Liver (tissue), 3 donors: ENCODE data around the gene APOC1.

Experiments
- CTCF ChIP-seq: fragments of 150-350 bp; IDR thresholded peaks from 2 replicates; pipeline ENCODE4 v1.5.1; 2017; ENCODE audit warnings: improper control_type of control experiment, low read depth, low read length; ENCODE audit not compliant: missing input control
- EGR1 ChIP-seq, 2 donors: IDR thresholded peaks; 2 replicates each; pipeline ENCODE4 v1.6.1; 2016 to 2018; ENCODE audit warnings: antibody characterized with exemption in 2 of 2, low read depth in 2 of 2
- GABPA ChIP-seq, 2 donors: IDR thresholded peaks in 1 of 2; conservative IDR thresholded peaks in 1 of 2; 2 replicates each; pipeline ENCODE4 v1.6.1; 2016; ENCODE audit warnings: antibody characterized with exemption in 2 of 2, mild to moderate bottlenecking in 1 of 2, moderate library complexity in 1 of 2
- HNF4G ChIP-seq: IDR thresholded peaks from 2 replicates; pipeline ENCODE4 v1.6.1; 2016; ENCODE audit warnings: antibody characterized with exemption
- MAX ChIP-seq: IDR thresholded peaks from 2 replicates; pipeline ENCODE4 v1.6.1; 2016; ENCODE audit warnings: antibody characterized with exemption
- RAD21 ChIP-seq, 2 donors: IDR thresholded peaks; 2 replicates each; pipeline ENCODE4 v1.6.1; 2016; ENCODE audit warnings: antibody characterized with exemption in 2 of 2, mild to moderate bottlenecking in 2 of 2
- REST ChIP-seq: IDR thresholded peaks from 2 replicates; pipeline ENCODE4 v1.6.1; 2016; ENCODE audit warnings: antibody characterized with exemption, mild to moderate bottlenecking
- SP1 ChIP-seq: IDR thresholded peaks from 2 replicates; pipeline ENCODE4 v1.6.1; 2018; ENCODE audit warnings: antibody characterized with exemption, mild to moderate bottlenecking
- YY1 ChIP-seq: IDR thresholded peaks from 2 replicates; pipeline ENCODE4 v1.6.1; 2016; ENCODE audit warnings: antibody characterized with exemption, mild to moderate bottlenecking
- TF ChIP-seq, protein P1 (sequence below): IDR thresholded peaks from 2 replicates; pipeline ENCODE4 v1.6.1; 2016; ENCODE audit warnings: antibody characterized with exemption
- donor health status: healthy.
- donor health status: healthy.

DNA sequence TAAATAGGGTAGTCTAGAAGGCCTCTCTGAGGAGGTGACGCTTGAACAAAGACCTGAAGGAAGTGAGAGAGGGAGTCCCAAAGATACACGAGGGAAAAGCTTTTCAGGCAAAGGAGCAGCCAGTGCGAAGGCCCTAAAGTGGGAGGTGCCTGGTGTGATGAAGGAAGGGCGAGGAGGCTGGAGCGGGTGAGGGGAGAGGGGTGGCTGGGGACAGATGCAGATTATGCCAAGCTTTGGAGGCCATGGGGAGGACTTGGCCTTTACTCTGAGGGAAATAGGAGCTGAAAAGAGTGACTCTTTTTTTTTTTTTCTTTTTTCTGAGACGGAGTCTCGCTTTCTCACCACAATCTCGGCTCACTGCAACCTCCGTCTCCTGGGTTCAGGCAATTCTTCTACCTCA lies 43.7 kb downstream of the APOC1 start:
- TF ChIP-seq GABPA (IDR thresholded peaks at IDR 0.05 in 1 of 2, conservative IDR thresholded peaks at IDR 0.05 in 1 of 2) (no peak), CTCF (no peak), HNF4G (no peak), REST (no peak), SP1 (no peak), EGR1 (IDR thresholded peaks at IDR 0.05; ENCODE audit: low read depth in 2 of 2) (no peak), MAX (no peak), YY1 (no peak), RAD21 (IDR thresholded peaks at IDR 0.05) (no peak)
- TF ChIP-seq, protein P1, sequence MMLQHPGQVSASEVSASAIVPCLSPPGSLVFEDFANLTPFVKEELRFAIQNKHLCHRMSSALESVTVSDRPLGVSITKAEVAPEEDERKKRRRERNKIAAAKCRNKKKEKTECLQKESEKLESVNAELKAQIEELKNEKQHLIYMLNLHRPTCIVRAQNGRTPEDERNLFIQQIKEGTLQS = no peak
